ENCODE data around the gene SGPL1.

DNA sequence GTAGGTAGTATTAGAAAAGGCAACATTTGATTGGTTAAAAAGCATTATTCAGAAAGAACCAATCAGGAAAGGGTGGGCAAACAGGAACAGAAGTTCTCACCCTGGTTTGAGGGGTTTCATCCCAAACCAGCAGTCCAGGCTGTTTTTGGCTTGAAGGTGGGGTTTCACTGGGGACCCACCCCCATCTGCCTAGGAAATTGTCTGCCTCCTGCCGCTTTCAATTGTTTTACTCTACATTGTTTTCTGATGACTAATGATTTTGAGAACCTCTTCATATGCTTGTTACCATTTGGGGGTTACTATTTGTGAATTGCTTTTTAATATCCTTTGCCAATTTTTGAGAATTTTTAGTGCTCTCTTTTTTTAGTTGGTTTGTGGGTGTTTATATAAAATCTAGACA is 75.9 kb downstream of the SGPL1 start:
- TF ChIP-seq EZH2phosphoT487 (IDR thresholded peaks at IDR 0.05; ENCODE audit: borderline replicate concordance), result no peak
- no peak for TF ChIP-seq FOSL1 (IDR thresholded peaks at IDR 0.05; ENCODE audit: low read depth)
- no peak for TF ChIP-seq POLR2A (IDR thresholded peaks at IDR 0.05; ENCODE audit: borderline replicate concordance, extremely low read depth, insufficient read depth, insufficient read length)
- TF ChIP-seq JUND (IDR thresholded peaks at IDR 0.05), result no peak

Data from HCT116 (cell line).